HCEC 1CT (cell line): ENCODE data around the gene LDLRAD4.

Source experiments
- DNase-seq: peaks from one replicate; pipeline ENCODE4 v3.0.0-alpha.2; 2017

LDLRAD4 gene

GRCh38 chr18:13232086-13232917 lies 13.7 kb downstream of the LDLRAD4 start:
- DNase-seq = no peak

GRCh38 chr18:13232971-13233786 lies 14.6 kb downstream of the LDLRAD4 start:
- no peak for DNase-seq

GRCh38 chr18:13233787-13234783 lies 15.5 kb downstream of the LDLRAD4 start:
- DNase-seq = no peak

GRCh38 chr18:13235421-13235831 lies 16.9 kb downstream of the LDLRAD4 start:
- DNase-seq = no peak

GRCh38 chr18:13235981-13236380 lies 17.4 kb downstream of the LDLRAD4 start:
- DNase-seq = no peak

GRCh38 chr18:13236411-13236810 lies 17.9 kb downstream of the LDLRAD4 start:
- DNase-seq = no peak

GRCh38 chr18:13237073-13237472 lies 18.5 kb downstream of the LDLRAD4 start:
- DNase-seq = no peak

- no peak for DNase-seq
Measured at GRCh38 chr18:13237641-13238040, 19.1 kb downstream of the LDLRAD4 start.

- DNase-seq = no peak
Measured at GRCh38 chr18:13239171-13239956, 20.8 kb downstream of the LDLRAD4 start.

- no peak for DNase-seq
Measured at GRCh38 chr18:13240060-13240725, 21.6 kb downstream of the LDLRAD4 start.

- DNase-seq = no peak
Measured at GRCh38 chr18:13241083-13241892, 22.7 kb downstream of the LDLRAD4 start.

GRCh38 chr18:13241893-13242175 lies 23.3 kb downstream of the LDLRAD4 start:
- no peak for DNase-seq

- no peak for DNase-seq
Measured at GRCh38 chr18:13242797-13243196, 24.2 kb downstream of the LDLRAD4 start.

- no peak for DNase-seq
Measured at GRCh38 chr18:13243363-13243762, 24.8 kb downstream of the LDLRAD4 start.

GRCh38 chr18:13244135-13244534 lies 25.6 kb downstream of the LDLRAD4 start:
- DNase-seq = no peak

GRCh38 chr18:13245481-13246000 lies 27.0 kb downstream of the LDLRAD4 start:
- no peak for DNase-seq

- no peak for DNase-seq
Measured at GRCh38 chr18:13246121-13246520, 27.6 kb downstream of the LDLRAD4 start.

GRCh38 chr18:13246591-13246990 lies 28.0 kb downstream of the LDLRAD4 start:
- DNase-seq = no peak

- DNase-seq = no peak
Measured at GRCh38 chr18:13247506-13247905, 28.9 kb downstream of the LDLRAD4 start.

- DNase-seq = no peak
Measured at GRCh38 chr18:13252686-13253410, 34.3 kb downstream of the LDLRAD4 start.
